Mesenchymal stem cell (in vitro differentiated cells and primary cell): ENCODE results near the gene RRN3.

Experiments used
- DNase-seq: peaks from one replicate; pipeline ENCODE4 v3.0.0-alpha.2; 2013
- H2AFZ ChIP-seq: one replicate; pipeline ENCODE4 v1.6.1; 2013; ENCODE audit warnings: low read depth, mild to moderate bottlenecking, control low read depth, inconsistent platforms, low read length, moderate library complexity
- H2AK5ac ChIP-seq: 2 replicates; pipeline ENCODE4 v1.6.1; 2013; ENCODE audit warnings: low read length, moderate library complexity, mild to moderate bottlenecking, inconsistent platforms; ENCODE audit not compliant: severe bottlenecking
- H2BK120ac ChIP-seq: one replicate; pipeline ENCODE4 v1.6.1; 2013; ENCODE audit warnings: low read depth, mild to moderate bottlenecking, inconsistent platforms, low read length, moderate library complexity
- H2BK12ac ChIP-seq, 2 experiments: one replicate each; pipeline ENCODE4 v1.6.1; 2013; ENCODE audit warnings: inconsistent platforms in 2 of 2, low read length in 2 of 2, mild to moderate bottlenecking in 2 of 2, moderate library complexity in 2 of 2, control low read depth in 1 of 2
- H2BK15ac ChIP-seq: one replicate; pipeline ENCODE4 v1.6.1; 2013; ENCODE audit warnings: mild to moderate bottlenecking, low read depth, inconsistent platforms; ENCODE audit not compliant: poor library complexity, severe bottlenecking
- H2BK5ac ChIP-seq: 2 replicates; pipeline ENCODE4 v1.6.1; 2013; ENCODE audit warnings: low read depth, mild to moderate bottlenecking, low read length, control low read depth, inconsistent platforms; ENCODE audit not compliant: poor library complexity, severe bottlenecking
- H3K14ac ChIP-seq, 2 experiments: one replicate each; pipeline ENCODE4 v1.6.1; 2013; ENCODE audit warnings: inconsistent platforms in 2 of 2, low read length in 2 of 2, control low read depth in 1 of 2, mild to moderate bottlenecking in 1 of 2, moderate library complexity in 1 of 2
- H3K18ac ChIP-seq, 2 experiments: one replicate each; pipeline ENCODE4 v1.6.1; 2013; ENCODE audit warnings: inconsistent platforms in 2 of 2, low read length in 2 of 2, control low read depth in 1 of 2, low read depth in 1 of 2, mild to moderate bottlenecking in 1 of 2
- H3K23ac ChIP-seq, 2 experiments: one replicate each; pipeline ENCODE4 v1.6.1; 2013; ENCODE audit warnings: inconsistent platforms in 2 of 2, low read length in 2 of 2, mild to moderate bottlenecking in 2 of 2, moderate library complexity in 2 of 2, control low read depth in 1 of 2
- H3K27ac ChIP-seq: 2 replicates; pipeline ENCODE4 v1.5.1; 2013; ENCODE audit warnings: mild to moderate bottlenecking, moderate library complexity, low read length, control low read depth, inconsistent platforms; ENCODE audit not compliant: poor library complexity, severe bottlenecking
- H3K27me3 ChIP-seq, 2 experiments: 2 replicates each; pipeline versions ENCODE4 v1.6.1 to v1.7.0; 2013; ENCODE audit warnings: low read length in 2 of 2, mild to moderate bottlenecking in 2 of 2, moderate library complexity in 2 of 2, control low read depth in 1 of 2, inconsistent platforms in 1 of 2; ENCODE audit not compliant: control insufficient read depth in 1 of 2, insufficient read depth in 1 of 2
- H3K36me3 ChIP-seq, 2 experiments: 2 replicates each; pipeline versions ENCODE4 v1.6.1 to v1.7.0; 2013; ENCODE audit warnings: low read length in 2 of 2, control low read depth in 1 of 2, inconsistent platforms in 1 of 2, low read depth in 1 of 2, mild to moderate bottlenecking in 1 of 2; ENCODE audit not compliant: insufficient read depth in 2 of 2, control insufficient read depth in 1 of 2
- H3K4ac ChIP-seq, 2 experiments: one replicate each; pipeline ENCODE4 v1.6.1; 2013; ENCODE audit warnings: inconsistent platforms in 2 of 2, low read length in 2 of 2, mild to moderate bottlenecking in 2 of 2, moderate library complexity in 2 of 2, control low read depth in 1 of 2, low read depth in 1 of 2
- H3K4me1 ChIP-seq: 2 replicates; pipeline ENCODE4 v1.6.1; 2013; ENCODE audit warnings: low read depth, low read length, control low read depth; ENCODE audit not compliant: control insufficient read depth, insufficient read depth
- H3K4me2 ChIP-seq: 2 replicates; pipeline ENCODE4 v1.6.1; 2013; ENCODE audit warnings: low read length, mild to moderate bottlenecking, inconsistent platforms; ENCODE audit not compliant: poor library complexity, severe bottlenecking
- H3K4me3 ChIP-seq, 2 experiments: 2 replicates each; pipeline versions ENCODE4 v1.5.1 to v1.7.0; 2013; ENCODE audit warnings: low read length in 2 of 2, mild to moderate bottlenecking in 2 of 2, control low read depth in 1 of 2, low read depth in 1 of 2; ENCODE audit not compliant: insufficient read depth in 1 of 2
- H3K79me1 ChIP-seq: replicated peaks from 2 replicates; pipeline ENCODE4 v1.6.1; 2013; ENCODE audit warnings: mild to moderate bottlenecking, control low read depth, low read length, inconsistent platforms; ENCODE audit not compliant: poor library complexity, severe bottlenecking
- H3K9ac ChIP-seq: 2 replicates; pipeline ENCODE4 v1.7.0; 2013; ENCODE audit warnings: mild to moderate bottlenecking, low read length, moderate library complexity
- H3K9me3 ChIP-seq: 2 replicates; pipeline ENCODE4 v1.7.0; 2013; ENCODE audit warnings: mild to moderate bottlenecking, low read length; ENCODE audit not compliant: control insufficient read depth
- H4K8ac ChIP-seq: one replicate; pipeline ENCODE4 v1.6.1; 2013; ENCODE audit warnings: inconsistent platforms, mild to moderate bottlenecking, low read length, moderate library complexity
- H4K91ac ChIP-seq: one replicate; pipeline ENCODE4 v1.6.1; 2013; ENCODE audit warnings: mild to moderate bottlenecking, low read length, inconsistent platforms
- WGBS: methylation state at CpG from one replicate; pipeline ENCODE4 v1.1.7; 2013; ENCODE audit warnings: mixed read lengths; 5-methylcytosine and 5-hydroxymethylcytosine counted together

The RRN3 gene

GRCh38 chr16:15041271-15042004 lies 52.6 kb downstream of the RRN3 start:
- no peak overlapping the region for H2AFZ ChIP-seq
- H4K8ac ChIP-seq: no peak overlapping the region
- H3K36me3 ChIP-seq: peaks cover 58 to 79% of the 10 kb centered on the region in 2 experiments
- H3K18ac ChIP-seq: peak overlapping the region in 1 of 2 experiments; percentile 35
- no peak overlapping the region for H3K4me2 ChIP-seq
- H3K27ac ChIP-seq: no peak overlapping the region
- H3K79me1 ChIP-seq: peaks cover 45% of the 10 kb centered on the region
- 88% methylated on average over 16 of the region's 16 CpGs for WGBS
- DNase-seq: no peak
- H3K27me3 ChIP-seq: no peaks in the 10 kb centered on the region
- no peak overlapping the region for H3K4me3 ChIP-seq
- peak overlapping the region; percentile 75 for H3K9ac ChIP-seq
- H3K4me1 ChIP-seq: peaks cover 1% of the 10 kb centered on the region
- no peak overlapping the region for H4K91ac ChIP-seq
- no peak overlapping the region for H2BK120ac ChIP-seq
- H2AK5ac ChIP-seq: no peak overlapping the region
- no peak overlapping the region for H2BK12ac ChIP-seq
- no peak overlapping the region for H2BK15ac ChIP-seq
- H3K14ac ChIP-seq: no peak overlapping the region
- H2BK5ac ChIP-seq: no peak overlapping the region
- no peak overlapping the region for H3K4ac ChIP-seq
- H3K23ac ChIP-seq: no peak overlapping the region
- H3K9me3 ChIP-seq: no peaks in the 10 kb centered on the region

DNA sequence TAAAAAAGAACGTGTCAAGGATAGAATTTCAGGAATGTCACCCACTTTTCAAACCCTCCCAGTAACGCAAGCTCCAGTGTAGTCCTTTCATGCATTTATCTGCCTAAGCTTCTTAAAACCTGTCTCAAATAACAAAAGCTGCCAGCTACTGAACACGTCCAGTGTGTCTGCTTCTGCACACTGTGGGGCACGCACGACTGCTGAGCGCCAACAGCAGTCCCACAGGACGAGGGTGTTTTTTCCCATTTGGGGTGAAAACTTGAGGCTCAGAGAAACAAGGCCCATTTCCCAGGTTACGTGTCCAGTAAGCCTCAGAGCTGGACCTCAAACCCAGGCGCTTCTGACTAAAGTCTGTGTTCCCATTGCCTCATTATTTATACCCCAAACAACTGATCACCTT lies 55.4 kb downstream of the RRN3 start:
- Histone ChIP-seq H3K79me1 (peaks cover 47% of the 10 kb centered on the region), H2BK12ac (no peak overlapping the region), H3K27me3 (no peaks in the 10 kb centered on the region), H4K91ac (no peak overlapping the region), H3K4me3 (no peak overlapping the region), H3K14ac (no peak overlapping the region), H2BK5ac (no peak overlapping the region), H2BK15ac (no peak overlapping the region), H3K27ac (no peak overlapping the region), H3K23ac (no peak overlapping the region), H3K4me1 (no peaks in the 10 kb centered on the region), H3K4me2 (no peak overlapping the region), H3K18ac (no peak overlapping the region), H2BK120ac (no peak overlapping the region), H3K9ac (no peak overlapping the region), H2AK5ac (no peak overlapping the region), H3K9me3 (no peaks in the 10 kb centered on the region), H2AFZ (no peak overlapping the region), H3K36me3 (peaks cover 62 to 84% of the 10 kb centered on the region in 2 experiments), H4K8ac (no peak overlapping the region), H3K4ac (no peak overlapping the region)
- no peak for DNase-seq
- WGBS: 93% methylated on average over 9 of the region's 9 CpGs

DNA sequence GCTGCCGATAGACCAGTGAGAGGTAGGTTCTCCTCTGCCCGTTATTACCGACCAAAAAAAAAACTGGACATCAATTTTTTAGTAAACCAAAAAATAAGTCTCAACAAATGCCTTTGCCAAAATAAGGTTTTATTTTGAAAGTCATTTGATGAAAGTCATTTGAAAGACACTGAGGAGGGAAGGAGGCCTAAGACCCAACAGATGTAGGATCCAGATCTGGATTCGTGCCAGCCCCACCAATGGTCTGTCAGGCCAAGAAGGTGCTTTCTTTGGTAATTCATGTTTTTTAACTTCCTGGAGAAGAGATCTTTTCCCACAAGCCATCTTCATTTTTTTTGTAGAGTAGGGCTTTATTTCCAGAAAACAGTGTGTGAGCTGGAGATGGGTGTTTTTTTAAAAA lies 56.3 kb downstream of the RRN3 start:
- no peak overlapping the region for H2AK5ac ChIP-seq
- no peaks in the 10 kb centered on the region for H3K27me3 ChIP-seq
- peaks cover 48% of the 10 kb centered on the region for H3K79me1 ChIP-seq
- peaks cover 9% of the 10 kb centered on the region for H3K4me1 ChIP-seq
- no peak overlapping the region for H3K9ac ChIP-seq
- DNase-seq: no peak
- H3K4me3 ChIP-seq: no peak overlapping the region
- H4K8ac ChIP-seq: no peak overlapping the region
- H2BK15ac ChIP-seq: no peak overlapping the region
- no peaks in the 10 kb centered on the region for H3K9me3 ChIP-seq
- H2BK120ac ChIP-seq: no peak overlapping the region
- H3K18ac ChIP-seq: no peak overlapping the region
- H4K91ac ChIP-seq: no peak overlapping the region
- no peak overlapping the region for H2AFZ ChIP-seq
- H2BK5ac ChIP-seq: no peak overlapping the region
- no peak overlapping the region for H3K4ac ChIP-seq
- no peak overlapping the region for H3K27ac ChIP-seq
- 100% methylated on average over 3 of the region's 4 CpGs for WGBS
- H2BK12ac ChIP-seq: no peak overlapping the region
- H3K23ac ChIP-seq: no peak overlapping the region
- peaks cover 65 to 88% of the 10 kb centered on the region in 2 experiments for H3K36me3 ChIP-seq
- H3K14ac ChIP-seq: no peak overlapping the region
- no peak overlapping the region for H3K4me2 ChIP-seq

- H4K91ac ChIP-seq: no peak overlapping the region
- no peak overlapping the region for H3K23ac ChIP-seq
- H3K4me3 ChIP-seq: no peak overlapping the region
- H3K4ac ChIP-seq: no peak overlapping the region
- H3K27ac ChIP-seq: no peak overlapping the region
- H4K8ac ChIP-seq: no peak overlapping the region
- H2BK5ac ChIP-seq: no peak overlapping the region
- H2AK5ac ChIP-seq: no peak overlapping the region
- H3K4me1 ChIP-seq: peaks cover 9% of the 10 kb centered on the region
- no peak overlapping the region for H3K4me2 ChIP-seq
- no peak overlapping the region for H3K9ac ChIP-seq
- 86% methylated on average over 10 of the region's 10 CpGs for WGBS
- no peaks in the 10 kb centered on the region for H3K27me3 ChIP-seq
- no peak overlapping the region for H2BK12ac ChIP-seq
- H3K36me3 ChIP-seq: peaks cover 70 to 95% of the 10 kb centered on the region in 2 experiments
- no peaks in the 10 kb centered on the region for H3K9me3 ChIP-seq
- no peak overlapping the region for H2BK120ac ChIP-seq
- no peak for DNase-seq
- H2BK15ac ChIP-seq: no peak overlapping the region
- H3K14ac ChIP-seq: no peak overlapping the region
- peaks cover 47% of the 10 kb centered on the region for H3K79me1 ChIP-seq
- no peak overlapping the region for H2AFZ ChIP-seq
- H3K18ac ChIP-seq: no peak overlapping the region
These were observed 57.1 kb downstream of the RRN3 start for GRCh38 chr16:15037003-15037402.
